ENCODE results near the gene KCNMB3.

Gene KCNMB3

DNA sequence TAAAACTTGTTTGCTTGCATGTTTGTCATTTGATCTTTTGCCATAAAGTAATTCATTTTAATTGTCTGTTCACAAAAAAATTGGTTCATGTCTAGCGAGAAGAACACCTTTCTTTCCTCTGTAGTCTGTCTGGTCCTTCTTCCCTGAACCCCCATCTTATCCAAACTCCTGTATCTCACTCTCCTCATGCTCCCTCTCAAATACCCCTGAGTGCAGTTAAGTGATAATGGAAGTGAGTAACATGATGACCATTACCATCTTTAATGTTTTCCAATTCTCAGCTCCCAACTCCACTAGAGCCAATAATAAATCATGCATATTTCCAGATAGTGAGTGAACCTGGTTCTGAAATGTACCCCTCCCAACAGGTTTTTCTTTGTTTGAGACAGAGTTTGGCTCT is 14.2 kb upstream of the KCNMB3 start:
- Histone ChIP-seq H3K18ac (ENCODE audit: low read length) (no peak overlapping the region), H3K23ac (ENCODE audit: low read depth, low read length, poor library complexity) (no peak overlapping the region), H2BK15ac (ENCODE audit: low read length) (no peak overlapping the region), H3K36me3 (replicated peaks in 1 of 2; ENCODE audit: control insufficient read depth in 2 of 2, insufficient read depth in 2 of 2, low read length in 2 of 2) (no peaks in the 10 kb centered on the region), H3K4me2 (ENCODE audit: insufficient read depth, low read length, poor library complexity, severe bottlenecking) (no peak overlapping the region), H3K14ac (ENCODE audit: low read length) (no peak overlapping the region), H3K79me1 (ENCODE audit: low read depth, low read length) (no peaks in the 10 kb centered on the region), H3K9ac (ENCODE audit: low read depth, low read length, poor library complexity) (no peak overlapping the region), H2BK5ac (ENCODE audit: low read length) (no peak overlapping the region), H3K27me3 (ENCODE audit: control insufficient read depth in 3 of 3, insufficient read depth in 3 of 3, low read depth in 1 of 3, low read length in 3 of 3) (peaks cover 0 to 2% (median under 1%) of the 10 kb centered on the region in 3 experiments), H4K91ac (ENCODE audit: low read depth, low read length, poor library complexity) (no peak overlapping the region), H3K4me3 (ENCODE audit: low read length in 2 of 2) (no peak overlapping the region), H2AK5ac (ENCODE audit: low read depth, low read length) (no peak overlapping the region), H3K4ac (ENCODE audit: low read length) (no peak overlapping the region), H2AFZ (ENCODE audit: low read length) (no peak overlapping the region), H4K8ac (ENCODE audit: low read depth, low read length) (no peak overlapping the region), H3K27ac (replicated peaks; ENCODE audit: low read length) (no peak overlapping the region), H3K9me3 (replicated peaks in 1 of 2; ENCODE audit: control insufficient read depth in 2 of 2, insufficient read depth in 1 of 2, low read depth in 1 of 2, low read length in 2 of 2) (peaks cover 0 to 13% of the 10 kb centered on the region in 2 donors), H2BK12ac (ENCODE audit: low read length) (no peak overlapping the region), H2BK120ac (ENCODE audit: low read depth, low read length) (no peak overlapping the region), H3K4me1 (ENCODE audit: control insufficient read depth in 2 of 2, insufficient read depth in 1 of 2, low read depth in 1 of 2, low read length in 2 of 2) (no peaks in the 10 kb centered on the region)
- DNase-seq (ENCODE audit: low spot score) = no peak
- WGBS, 2 donors (ENCODE audit: extremely low coverage in 2 of 2, insufficient read length in 2 of 2, insufficient replicate concordance in 1 of 2) = no CpG with 5 or more reads among the region's 1 CpG

DNA sequence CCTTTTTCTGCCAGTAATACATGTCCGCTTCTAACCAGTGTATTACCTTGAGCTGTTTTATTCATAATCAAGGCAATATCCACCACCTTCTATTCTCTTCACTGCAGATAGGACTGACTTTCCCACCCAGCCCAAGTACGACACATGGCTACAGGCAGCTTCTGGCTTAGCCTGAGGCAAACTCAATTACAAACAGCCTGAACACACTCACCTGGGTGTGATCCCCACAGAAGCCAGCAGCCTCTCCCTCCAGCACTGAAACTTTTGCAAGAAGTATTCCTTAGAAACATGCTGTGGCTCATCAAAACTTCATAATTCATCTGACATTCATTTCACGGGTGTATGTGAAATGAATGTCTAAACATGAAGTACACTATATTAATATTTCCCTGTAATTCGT is 13.5 kb upstream of the KCNMB3 start:
- H2AFZ ChIP-seq (ENCODE audit: low read length) = no peak overlapping the region
- no peak overlapping the region for H3K4me2 ChIP-seq (ENCODE audit: insufficient read depth, low read length, poor library complexity, severe bottlenecking)
- H3K18ac ChIP-seq (ENCODE audit: low read length) = no peak overlapping the region
- no peak overlapping the region for H4K8ac ChIP-seq (ENCODE audit: low read depth, low read length)
- H3K27me3 ChIP-seq (ENCODE audit: control insufficient read depth in 3 of 3, insufficient read depth in 3 of 3, low read depth in 1 of 3, low read length in 3 of 3) = peaks cover 0 to 3% (median 2%) of the 10 kb centered on the region in 3 experiments
- H3K14ac ChIP-seq (ENCODE audit: low read length) = no peak overlapping the region
- no peak overlapping the region for H2AK5ac ChIP-seq (ENCODE audit: low read depth, low read length)
- no peak overlapping the region for H3K4me3 ChIP-seq (ENCODE audit: low read length in 2 of 2)
- no peaks in the 10 kb centered on the region for H3K4me1 ChIP-seq (ENCODE audit: control insufficient read depth in 2 of 2, insufficient read depth in 1 of 2, low read depth in 1 of 2, low read length in 2 of 2)
- no peak overlapping the region for H2BK5ac ChIP-seq (ENCODE audit: low read length)
- no peak overlapping the region for H2BK12ac ChIP-seq (ENCODE audit: low read length)
- H4K91ac ChIP-seq (ENCODE audit: low read depth, low read length, poor library complexity) = no peak overlapping the region
- H3K79me1 ChIP-seq (ENCODE audit: low read depth, low read length) = no peaks in the 10 kb centered on the region
- no peak for DNase-seq (ENCODE audit: low spot score)
- no peak overlapping the region for H3K23ac ChIP-seq (ENCODE audit: low read depth, low read length, poor library complexity)
- H2BK15ac ChIP-seq (ENCODE audit: low read length) = no peak overlapping the region
- H3K36me3 ChIP-seq (replicated peaks in 1 of 2; ENCODE audit: control insufficient read depth in 2 of 2, insufficient read depth in 2 of 2, low read length in 2 of 2) = no peaks in the 10 kb centered on the region
- H3K9me3 ChIP-seq (replicated peaks in 1 of 2; ENCODE audit: control insufficient read depth in 2 of 2, insufficient read depth in 1 of 2, low read depth in 1 of 2, low read length in 2 of 2) = peaks cover 0 to 17% of the 10 kb centered on the region in 2 donors
- no peak overlapping the region for H2BK120ac ChIP-seq (ENCODE audit: low read depth, low read length)
- H3K27ac ChIP-seq (replicated peaks; ENCODE audit: low read length) = no peak overlapping the region
- WGBS, 2 donors (ENCODE audit: extremely low coverage in 2 of 2, insufficient read length in 2 of 2, insufficient replicate concordance in 1 of 2) = no CpG with 5 or more reads among the region's 4 CpGs
- no peak overlapping the region for H3K9ac ChIP-seq (ENCODE audit: low read depth, low read length, poor library complexity)
- H3K4ac ChIP-seq (ENCODE audit: low read length) = no peak overlapping the region

DNA sequence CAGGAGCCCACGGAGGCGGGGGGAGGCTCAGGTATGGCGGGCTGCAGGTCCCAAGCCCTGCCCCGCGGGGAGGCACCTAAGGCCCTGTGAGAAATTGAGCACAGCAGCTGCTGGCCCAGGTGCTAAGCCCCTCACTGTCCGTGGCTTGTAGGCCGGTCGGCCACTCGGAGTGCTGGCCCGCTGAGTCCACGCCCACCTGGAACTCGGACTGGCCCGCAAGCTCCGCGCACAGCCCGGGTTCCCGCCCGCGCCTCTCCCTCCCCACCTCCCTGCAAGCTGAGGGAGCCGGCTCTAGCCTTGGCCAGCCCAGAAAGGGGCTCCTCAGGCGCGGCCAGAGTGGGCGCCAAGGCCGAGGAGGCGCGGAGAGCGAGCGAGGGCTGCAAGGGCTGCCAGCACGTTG is 12.2 kb upstream of the KCNMB3 start:
- H3K4me2 ChIP-seq (ENCODE audit: insufficient read depth, low read length, poor library complexity, severe bottlenecking) = no peak overlapping the region
- no peak for DNase-seq (ENCODE audit: low spot score)
- no peak overlapping the region for H4K8ac ChIP-seq (ENCODE audit: low read depth, low read length)
- H3K79me1 ChIP-seq (ENCODE audit: low read depth, low read length) = no peaks in the 10 kb centered on the region
- no peak overlapping the region for H3K9ac ChIP-seq (ENCODE audit: low read depth, low read length, poor library complexity)
- H3K4me3 ChIP-seq (ENCODE audit: low read length in 2 of 2) = no peak overlapping the region
- H3K23ac ChIP-seq (ENCODE audit: low read depth, low read length, poor library complexity) = no peak overlapping the region
- peaks cover 0 to 3% (median 0%) of the 10 kb centered on the region in 3 experiments for H3K27me3 ChIP-seq (ENCODE audit: control insufficient read depth in 3 of 3, insufficient read depth in 3 of 3, low read depth in 1 of 3, low read length in 3 of 3)
- no peak overlapping the region for H2AFZ ChIP-seq (ENCODE audit: low read length)
- no peak overlapping the region for H3K4ac ChIP-seq (ENCODE audit: low read length)
- H2BK15ac ChIP-seq (ENCODE audit: low read length) = no peak overlapping the region
- no peak overlapping the region for H3K18ac ChIP-seq (ENCODE audit: low read length)
- no CpG with 5 or more reads among the region's 29 CpGs for WGBS, 2 donors (ENCODE audit: extremely low coverage in 2 of 2, insufficient read length in 2 of 2, insufficient replicate concordance in 1 of 2)
- no peak overlapping the region for H4K91ac ChIP-seq (ENCODE audit: low read depth, low read length, poor library complexity)
- no peak overlapping the region for H2BK5ac ChIP-seq (ENCODE audit: low read length)
- no peaks in the 10 kb centered on the region for H3K36me3 ChIP-seq (replicated peaks in 1 of 2; ENCODE audit: control insufficient read depth in 2 of 2, insufficient read depth in 2 of 2, low read length in 2 of 2)
- peaks cover 0 to 17% of the 10 kb centered on the region in 2 donors for H3K9me3 ChIP-seq (replicated peaks in 1 of 2; ENCODE audit: control insufficient read depth in 2 of 2, insufficient read depth in 1 of 2, low read depth in 1 of 2, low read length in 2 of 2)
- no peak overlapping the region for H3K27ac ChIP-seq (replicated peaks; ENCODE audit: low read length)
- no peak overlapping the region for H2BK12ac ChIP-seq (ENCODE audit: low read length)
- H2BK120ac ChIP-seq (ENCODE audit: low read depth, low read length) = no peak overlapping the region
- H3K4me1 ChIP-seq (ENCODE audit: control insufficient read depth in 2 of 2, insufficient read depth in 1 of 2, low read depth in 1 of 2, low read length in 2 of 2) = no peaks in the 10 kb centered on the region
- no peak overlapping the region for H3K14ac ChIP-seq (ENCODE audit: low read length)
- H2AK5ac ChIP-seq (ENCODE audit: low read depth, low read length) = no peak overlapping the region

DNA sequence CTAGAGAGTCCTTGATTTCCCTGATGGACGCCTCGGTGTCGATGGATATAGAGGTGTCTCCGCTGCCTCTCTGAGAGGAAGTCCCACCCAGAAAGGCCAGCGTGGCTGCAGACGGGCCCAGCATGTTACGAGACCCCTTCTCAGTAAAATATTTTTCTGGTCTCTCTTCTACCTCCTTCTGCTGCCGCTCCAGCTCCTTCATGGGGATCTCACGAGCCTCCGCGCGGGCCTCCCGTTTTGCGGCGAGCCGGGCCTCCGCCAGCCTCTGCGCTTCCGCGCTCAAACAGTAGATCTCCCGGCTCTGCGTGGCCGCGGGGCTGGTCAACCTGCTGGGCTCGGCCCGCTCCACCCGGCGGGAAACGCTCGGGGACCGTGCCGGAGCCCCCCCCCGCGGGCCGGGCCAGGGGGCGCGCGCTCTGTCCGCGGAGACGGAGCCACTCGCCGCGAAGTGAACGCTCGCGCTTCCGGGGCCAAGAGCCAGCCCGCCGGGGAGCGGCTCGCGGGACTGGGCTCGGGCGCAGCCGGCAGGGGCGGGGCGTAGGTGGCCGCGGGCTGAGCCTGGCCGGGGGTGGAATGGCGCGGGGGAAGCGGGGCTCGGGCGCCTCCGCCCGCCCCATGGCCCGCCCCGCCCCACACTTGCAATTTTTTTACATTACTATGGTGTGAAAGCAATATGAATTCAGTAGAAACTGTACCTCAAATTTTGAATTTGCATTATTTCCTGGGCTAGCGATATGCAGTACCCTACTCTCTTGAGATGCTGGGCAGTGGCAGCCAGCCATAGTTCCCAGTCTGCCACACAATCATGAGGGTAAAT is 10.2 kb upstream of the KCNMB3 start:
- Histone ChIP-seq H3K4me3 (ENCODE audit: low read length in 2 of 2) (peak overlapping the region; percentile 45 to 80), H2AK5ac (ENCODE audit: low read depth, low read length) (no peak overlapping the region), H2AFZ (ENCODE audit: low read length) (peak overlapping the region; percentile 87), H3K36me3 (replicated peaks in 1 of 2; ENCODE audit: control insufficient read depth in 2 of 2, insufficient read depth in 2 of 2, low read length in 2 of 2) (no peaks in the 10 kb centered on the region), H3K18ac (ENCODE audit: low read length) (peak overlapping the region; percentile 92), H2BK5ac (ENCODE audit: low read length) (no peak overlapping the region), H3K9ac (ENCODE audit: low read depth, low read length, poor library complexity) (no peak overlapping the region), H3K4me1 (ENCODE audit: control insufficient read depth in 2 of 2, insufficient read depth in 1 of 2, low read depth in 1 of 2, low read length in 2 of 2) (no peaks in the 10 kb centered on the region), H3K23ac (ENCODE audit: low read depth, low read length, poor library complexity) (peak overlapping the region; percentile 20), H2BK12ac (ENCODE audit: low read length) (no peak overlapping the region), H2BK15ac (ENCODE audit: low read length) (no peak overlapping the region), H3K14ac (ENCODE audit: low read length) (no peak overlapping the region), H2BK120ac (ENCODE audit: low read depth, low read length) (peak overlapping the region; percentile 18), H4K8ac (ENCODE audit: low read depth, low read length) (no peak overlapping the region), H4K91ac (ENCODE audit: low read depth, low read length, poor library complexity) (no peak overlapping the region), H3K9me3 (replicated peaks in 1 of 2; ENCODE audit: control insufficient read depth in 2 of 2, insufficient read depth in 1 of 2, low read depth in 1 of 2, low read length in 2 of 2) (peaks cover 0 to 17% of the 10 kb centered on the region in 2 donors), H3K4ac (ENCODE audit: low read length) (no peak overlapping the region), H3K27me3 (ENCODE audit: control insufficient read depth in 3 of 3, insufficient read depth in 3 of 3, low read depth in 1 of 3, low read length in 3 of 3) (peaks cover 0 to 3% (median 0%) of the 10 kb centered on the region in 3 experiments), H3K4me2 (ENCODE audit: insufficient read depth, low read length, poor library complexity, severe bottlenecking) (peak overlapping the region; percentile 49), H3K27ac (replicated peaks; ENCODE audit: low read length) (no peak overlapping the region), H3K79me1 (ENCODE audit: low read depth, low read length) (no peaks in the 10 kb centered on the region)
- WGBS, 2 donors (ENCODE audit: extremely low coverage in 2 of 2, insufficient read length in 2 of 2, insufficient replicate concordance in 1 of 2) = no CpG with 5 or more reads among the region's 71 CpGs
- peak; percentile 29 for DNase-seq (ENCODE audit: low spot score)

Measured in neuronal stem cell (in vitro differentiated cells).